Neural cell (in vitro differentiated cells): ENCODE data around the gene SERPINH1. TPM values are rescaled to one million over a fixed set of nuclear protein-coding genes. Genes with fewer than 3 reads are reported as not detected.
A peak's percentile ranks its signal among the peaks of the same experiment; 100 is the strongest.

Experiments used
- H2AFZ ChIP-seq: fragments of 200-600, 300-800 bp; sonication (generic), shearing (Covaris generic); 2 replicates; pipeline ENCODE4 v1.6.0; 2014; ENCODE audit warnings: low read depth, mild to moderate bottlenecking, antibody characterized with exemption, low read length, moderate library complexity
- H3F3A ChIP-seq: fragments of 200-600 bp; shearing (Covaris generic); 2 replicates; pipeline ENCODE4 v1.6.1; 2016; ENCODE audit warnings: mild to moderate bottlenecking, moderate library complexity, mixed read lengths, antibody characterized with exemption, low read length; ENCODE audit not compliant: insufficient read depth, poor library complexity, severe bottlenecking
- H3K27ac ChIP-seq: fragments of 200-600, 300-800 bp; sonication (generic), shearing (Covaris generic); 2 replicates; pipeline ENCODE4 v1.5.1; 2014; ENCODE audit warnings: mild to moderate bottlenecking, low read length, moderate library complexity
- H3K27me3 ChIP-seq: fragments of 300-800, 200-600 bp; sonication (generic), shearing (Covaris generic); 2 replicates; pipeline ENCODE4 v1.6.0; 2014; ENCODE audit warnings: mild to moderate bottlenecking, low read depth, low read length, moderate library complexity; ENCODE audit not compliant: insufficient read depth
- H3K36me3 ChIP-seq: fragments of 300-800, 200-600 bp; sonication (generic), shearing (Covaris generic); 2 replicates; pipeline ENCODE4 v1.5.1; 2014; ENCODE audit warnings: mild to moderate bottlenecking, antibody characterized with exemption, low read length, moderate library complexity; ENCODE audit not compliant: insufficient read depth
- H3K4me2 ChIP-seq: fragments of 300-800, 200-600 bp; sonication (generic), shearing (Covaris generic); 2 replicates; pipeline ENCODE4 v1.6.0; 2014; ENCODE audit warnings: mild to moderate bottlenecking, low read length
- H3K4me3 ChIP-seq: fragments of 300-800, 200-600 bp; sonication (generic), shearing (Covaris generic); 2 replicates; pipeline ENCODE4 v1.5.1; 2014; ENCODE audit warnings: mild to moderate bottlenecking, low read length, moderate library complexity
- H3K79me2 ChIP-seq: fragments of 200-600 bp; shearing (Covaris generic); replicated peaks from 2 replicates; pipeline ENCODE4 v1.6.0; 2014; ENCODE audit warnings: mild to moderate bottlenecking, low read length, moderate library complexity; ENCODE audit not compliant: insufficient read depth
- H3K9ac ChIP-seq: fragments of 300-800, 200-600 bp; sonication (generic), shearing (Covaris generic); 2 replicates; pipeline ENCODE4 v1.6.1; 2016; ENCODE audit warnings: mild to moderate bottlenecking, low read length, mixed read lengths
- H3K9me2 ChIP-seq: fragments of 200-600 bp; shearing (Covaris generic); 2 replicates; pipeline ENCODE4 v1.6.1; 2016; ENCODE audit warnings: mild to moderate bottlenecking, low read length, mixed read lengths; ENCODE audit not compliant: insufficient read depth
- H3K9me3 ChIP-seq: fragments of 200-600, 300-800 bp; sonication (generic), shearing (Covaris generic); 2 replicates; pipeline ENCODE4 v1.6.1; 2016; ENCODE audit warnings: mild to moderate bottlenecking, mixed run types, low read length, moderate library complexity, mixed read lengths
- H4K20me1 ChIP-seq: fragments of 200-600 bp; shearing (Covaris generic); 2 replicates; pipeline ENCODE4 v1.6.1; 2016; ENCODE audit warnings: mild to moderate bottlenecking, mixed run types; ENCODE audit not compliant: insufficient read depth
- EP300 ChIP-seq: fragments of 450-650 bp; conservative IDR thresholded peaks from 2 replicates; pipeline ENCODE4 v1.6.1; 2014; ENCODE audit warnings: antibody characterized with exemption, mild to moderate bottlenecking, moderate library complexity; ENCODE audit not compliant: poor library complexity, severe bottlenecking
- EZH2 ChIP-seq: fragments of 200-600, 300-800 bp; shearing (Covaris generic), sonication (generic); IDR thresholded peaks from 2 replicates; pipeline ENCODE4 v1.6.1; 2014; ENCODE audit warnings: antibody characterized with exemption, low read length, borderline replicate concordance, mild to moderate bottlenecking; ENCODE audit not compliant: insufficient read depth, poor library complexity, severe bottlenecking
- MXI1 ChIP-seq: fragments of 450-650 bp; conservative IDR thresholded peaks from 2 replicates; pipeline ENCODE4 v1.6.1; 2014; ENCODE audit warnings: antibody characterized with exemption, mild to moderate bottlenecking; ENCODE audit not compliant: poor library complexity, severe bottlenecking
- POLR2AphosphoS5 ChIP-seq: IDR thresholded peaks from 2 replicates; pipeline ENCODE4 v1.6.1; 2012
- RAD21 ChIP-seq: fragments of 450-650 bp; conservative IDR thresholded peaks from 2 replicates; pipeline ENCODE4 v1.6.1; 2014; ENCODE audit warnings: antibody characterized with exemption, mild to moderate bottlenecking, moderate library complexity
- SMC3 ChIP-seq: fragments of 450-650 bp; conservative IDR thresholded peaks from 2 replicates; pipeline ENCODE4 v1.6.1; 2014; ENCODE audit warnings: antibody characterized with exemption, mild to moderate bottlenecking, moderate library complexity; ENCODE audit not compliant: poor library complexity
- TAF1 ChIP-seq: IDR thresholded peaks from 2 replicates; pipeline ENCODE4 v1.6.1; 2012; ENCODE audit warnings: low read depth
- polyA plus RNA-seq: library from polyadenylated mRNA; depleted of rRNA; stranded (reverse); fragments of >200 nt; gene quantifications from 2 replicates; pipeline ENCODE4 v1.2.3, GENCODE V29; 2014
- TF ChIP-seq, protein P1 (sequence below): IDR thresholded peaks from 2 replicates; pipeline ENCODE4 v1.6.1; 2012; ENCODE audit warnings: borderline replicate concordance
- TF ChIP-seq, protein P2 (sequence below): fragments of 450-650 bp; IDR thresholded peaks from 2 replicates; pipeline ENCODE4 v1.5.1; 2014; ENCODE audit warnings: antibody characterized with exemption, mild to moderate bottlenecking, moderate library complexity; ENCODE audit not compliant: poor library complexity, severe bottlenecking

SERPINH1 gene
- polyA plus RNA-seq, 1 donor from 2014 or later, result 16.1 TPM

DNA sequence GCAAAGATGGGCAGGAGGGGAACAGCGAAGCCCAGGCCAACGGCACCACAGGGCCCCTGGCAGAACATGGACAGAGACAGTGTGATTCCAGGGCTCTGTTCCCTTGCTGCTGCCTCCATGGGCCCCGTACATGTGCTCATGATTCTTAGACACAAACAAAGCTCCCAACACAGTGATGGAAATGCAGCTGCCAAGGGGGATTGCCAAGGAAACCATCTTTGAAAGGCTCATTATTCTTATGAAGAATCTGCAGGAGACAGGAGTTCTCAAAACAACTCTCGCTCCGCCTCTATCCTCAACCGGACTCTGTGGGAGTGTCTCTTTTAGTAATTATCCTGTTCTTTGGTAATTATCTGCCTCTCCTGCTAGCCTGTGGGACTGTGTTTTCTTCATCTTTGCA, 32.2 kb downstream of the SERPINH1 start:
- H3F3A ChIP-seq, result no peaks in the 10 kb centered on the region
- H3K9me3 ChIP-seq, result no peaks in the 10 kb centered on the region
- H3K9me2 ChIP-seq, result no peaks in the 10 kb centered on the region
- H3K9ac ChIP-seq, result no peak overlapping the region
- no peak overlapping the region for H3K4me2 ChIP-seq
- no peaks in the 10 kb centered on the region for H3K27me3 ChIP-seq
- no peaks in the 10 kb centered on the region for H4K20me1 ChIP-seq
- no peak overlapping the region for H2AFZ ChIP-seq
- H3K4me3 ChIP-seq, result peak overlapping the region; percentile 47
- no peak for TF ChIP-seq MXI1
- no peak for TF ChIP-seq EP300
- no peak for TF ChIP-seq SMC3
- TF ChIP-seq, protein P1, sequence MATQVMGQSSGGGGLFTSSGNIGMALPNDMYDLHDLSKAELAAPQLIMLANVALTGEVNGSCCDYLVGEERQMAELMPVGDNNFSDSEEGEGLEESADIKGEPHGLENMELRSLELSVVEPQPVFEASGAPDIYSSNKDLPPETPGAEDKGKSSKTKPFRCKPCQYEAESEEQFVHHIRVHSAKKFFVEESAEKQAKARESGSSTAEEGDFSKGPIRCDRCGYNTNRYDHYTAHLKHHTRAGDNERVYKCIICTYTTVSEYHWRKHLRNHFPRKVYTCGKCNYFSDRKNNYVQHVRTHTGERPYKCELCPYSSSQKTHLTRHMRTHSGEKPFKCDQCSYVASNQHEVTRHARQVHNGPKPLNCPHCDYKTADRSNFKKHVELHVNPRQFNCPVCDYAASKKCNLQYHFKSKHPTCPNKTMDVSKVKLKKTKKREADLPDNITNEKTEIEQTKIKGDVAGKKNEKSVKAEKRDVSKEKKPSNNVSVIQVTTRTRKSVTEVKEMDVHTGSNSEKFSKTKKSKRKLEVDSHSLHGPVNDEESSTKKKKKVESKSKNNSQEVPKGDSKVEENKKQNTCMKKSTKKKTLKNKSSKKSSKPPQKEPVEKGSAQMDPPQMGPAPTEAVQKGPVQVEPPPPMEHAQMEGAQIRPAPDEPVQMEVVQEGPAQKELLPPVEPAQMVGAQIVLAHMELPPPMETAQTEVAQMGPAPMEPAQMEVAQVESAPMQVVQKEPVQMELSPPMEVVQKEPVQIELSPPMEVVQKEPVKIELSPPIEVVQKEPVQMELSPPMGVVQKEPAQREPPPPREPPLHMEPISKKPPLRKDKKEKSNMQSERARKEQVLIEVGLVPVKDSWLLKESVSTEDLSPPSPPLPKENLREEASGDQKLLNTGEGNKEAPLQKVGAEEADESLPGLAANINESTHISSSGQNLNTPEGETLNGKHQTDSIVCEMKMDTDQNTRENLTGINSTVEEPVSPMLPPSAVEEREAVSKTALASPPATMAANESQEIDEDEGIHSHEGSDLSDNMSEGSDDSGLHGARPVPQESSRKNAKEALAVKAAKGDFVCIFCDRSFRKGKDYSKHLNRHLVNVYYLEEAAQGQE, result no peak
- peak overlapping the region; percentile 86 for H3K27ac ChIP-seq
- peaks cover 3% of the 10 kb centered on the region for H3K79me2 ChIP-seq
- no peaks in the 10 kb centered on the region for H3K36me3 ChIP-seq

DNA sequence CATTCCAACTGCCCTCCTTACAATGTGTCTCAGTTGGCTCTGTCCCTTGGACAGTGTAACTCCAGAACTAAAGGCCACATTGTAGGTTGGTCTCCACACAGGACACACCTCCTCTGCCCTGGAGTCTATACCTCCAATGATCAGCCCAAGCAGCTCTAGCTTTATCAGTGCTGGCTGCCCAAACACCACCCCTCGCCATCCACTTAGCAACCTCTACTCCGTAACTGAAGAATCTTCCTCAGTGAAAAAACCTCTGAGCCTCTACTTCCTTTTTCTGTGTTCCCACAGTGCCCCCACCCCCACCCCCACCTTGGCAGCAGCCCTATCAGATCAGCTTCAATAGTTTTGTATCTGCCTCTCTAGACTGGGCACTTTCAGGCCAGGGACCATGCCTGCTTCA, 33.4 kb downstream of the SERPINH1 start:
- H2AFZ ChIP-seq, result no peak overlapping the region
- no peaks in the 10 kb centered on the region for H3K9me3 ChIP-seq
- H3K9ac ChIP-seq, result no peak overlapping the region
- H3K36me3 ChIP-seq, result no peaks in the 10 kb centered on the region
- H3K27me3 ChIP-seq, result no peaks in the 10 kb centered on the region
- no peaks in the 10 kb centered on the region for H3F3A ChIP-seq
- H3K4me3 ChIP-seq, result no peak overlapping the region
- TF ChIP-seq SMC3, result no peak
- no peak for TF ChIP-seq POLR2AphosphoS5
- TF ChIP-seq, protein P2, sequence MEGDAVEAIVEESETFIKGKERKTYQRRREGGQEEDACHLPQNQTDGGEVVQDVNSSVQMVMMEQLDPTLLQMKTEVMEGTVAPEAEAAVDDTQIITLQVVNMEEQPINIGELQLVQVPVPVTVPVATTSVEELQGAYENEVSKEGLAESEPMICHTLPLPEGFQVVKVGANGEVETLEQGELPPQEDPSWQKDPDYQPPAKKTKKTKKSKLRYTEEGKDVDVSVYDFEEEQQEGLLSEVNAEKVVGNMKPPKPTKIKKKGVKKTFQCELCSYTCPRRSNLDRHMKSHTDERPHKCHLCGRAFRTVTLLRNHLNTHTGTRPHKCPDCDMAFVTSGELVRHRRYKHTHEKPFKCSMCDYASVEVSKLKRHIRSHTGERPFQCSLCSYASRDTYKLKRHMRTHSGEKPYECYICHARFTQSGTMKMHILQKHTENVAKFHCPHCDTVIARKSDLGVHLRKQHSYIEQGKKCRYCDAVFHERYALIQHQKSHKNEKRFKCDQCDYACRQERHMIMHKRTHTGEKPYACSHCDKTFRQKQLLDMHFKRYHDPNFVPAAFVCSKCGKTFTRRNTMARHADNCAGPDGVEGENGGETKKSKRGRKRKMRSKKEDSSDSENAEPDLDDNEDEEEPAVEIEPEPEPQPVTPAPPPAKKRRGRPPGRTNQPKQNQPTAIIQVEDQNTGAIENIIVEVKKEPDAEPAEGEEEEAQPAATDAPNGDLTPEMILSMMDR, result no peak
- no peak for TF ChIP-seq TAF1
- TF ChIP-seq RAD21, result no peak
- TF ChIP-seq MXI1, result no peak
- TF ChIP-seq EP300, result no peak
- TF ChIP-seq EZH2, result no peak
- TF ChIP-seq, protein P1, result no peak
- no peak overlapping the region for H3K4me2 ChIP-seq
- no peaks in the 10 kb centered on the region for H3K9me2 ChIP-seq
- peaks cover 3% of the 10 kb centered on the region for H3K79me2 ChIP-seq
- H3K27ac ChIP-seq, result no peak overlapping the region
- no peaks in the 10 kb centered on the region for H4K20me1 ChIP-seq
